SK-N-SH (cell line): Measurements from ENCODE around the gene JMJD1C. TPM values are rescaled to one million over a fixed set of nuclear protein-coding genes. Genes with fewer than 3 reads are reported as not detected.

ENCODE experiments used
- CTCF ChIA-PET: fragments of 300-600, 350-600 bp; formaldehyde crosslinking; extraction: SDS; loops from one replicate; lab custom pipeline; 2021; lab: Yijun Ruan, JAX
- POLR2A ChIA-PET: fragments of 350-600 bp; sonication (Branson Sonifier 250); formaldehyde crosslinking; extraction: SDS; loops from one replicate; lab custom pipeline; 2020; ENCODE audit warnings: antibody characterized with exemption, inconsistent platforms; lab: Yijun Ruan, JAX
- DNase-seq: peaks from one replicate; pipeline ENCODE4 v3.0.0; 2012
- H2AFZ ChIP-seq: fragments of 200-600 bp; sonication (generic); 2 replicates; pipeline ENCODE4 v1.8.1; 2016; ENCODE audit warnings: antibody characterized with exemption, mild to moderate bottlenecking, low read depth
- H3F3A ChIP-seq: fragments of 200-600 bp; sonication (generic); replicated peaks from 2 replicates; pipeline ENCODE3; 2016; ENCODE audit warnings: antibody characterized with exemption, mild to moderate bottlenecking; ENCODE audit not compliant: insufficient read depth
- H3K27ac ChIP-seq, 2 experiments: fragments of 200-500 bp in 1 of 2; fragments of 200-600 bp in 1 of 2; sonication (Bioruptor generic) in 1 of 2; sonication (generic), shearing (Covaris generic) in 1 of 2; 2 replicates each; pipeline versions ENCODE4 v1.5.1 to v1.6.1; 2014 to 2016; ENCODE audit warnings: low read depth in 2 of 2, inconsistent platforms in 1 of 2, low read length in 1 of 2, mild to moderate bottlenecking in 1 of 2, mixed read lengths in 1 of 2
- H3K27me3 ChIP-seq: fragments of 200-600 bp; sonication (generic), shearing (Covaris generic); 2 replicates; pipeline ENCODE4 v1.6.1; 2016; ENCODE audit warnings: mixed run types; ENCODE audit not compliant: insufficient read depth
- H3K36me3 ChIP-seq, 2 experiments: fragments of 200-500 bp in 1 of 2; fragments of 200-600 bp in 1 of 2; sonication (Bioruptor generic) in 1 of 2; sonication (generic) in 1 of 2; replicated peaks in 1 of 2; 2 replicates each; pipeline versions ENCODE3 to v1.5.1; 2014 to 2016; ENCODE audit warnings: low read length in 1 of 2, mild to moderate bottlenecking in 1 of 2; ENCODE audit not compliant: insufficient read depth in 2 of 2, control insufficient read depth in 1 of 2
- H3K4me1 ChIP-seq, 2 experiments: fragments of 200-500 bp in 1 of 2; fragments of 200-600 bp in 1 of 2; sonication (Bioruptor generic) in 1 of 2; sonication (generic), shearing (Covaris generic) in 1 of 2; 2 replicates each; pipeline versions ENCODE4 v1.5.1 to v1.6.1; 2014 to 2016; ENCODE audit warnings: low read depth in 1 of 2, low read length in 1 of 2, mixed run types in 1 of 2; ENCODE audit not compliant: insufficient read depth in 2 of 2, control insufficient read depth in 1 of 2
- H3K4me2 ChIP-seq: fragments of 200-600 bp; sonication (generic), shearing (Covaris generic); 2 replicates; pipeline ENCODE4 v1.6.1; 2017; ENCODE audit warnings: mixed run types
- H3K4me3 ChIP-seq, 2 experiments: fragments of 200-500 bp in 1 of 2; fragments of 200-600 bp in 1 of 2; sonication (Bioruptor generic) in 1 of 2; sonication (generic), shearing (Covaris generic) in 1 of 2; 2 replicates each; pipeline versions ENCODE4 v1.5.1 to v1.8.1; 2014 to 2016; ENCODE audit warnings: low read depth in 2 of 2, inconsistent platforms in 1 of 2, low read length in 1 of 2, mild to moderate bottlenecking in 1 of 2, mixed read lengths in 1 of 2, moderate library complexity in 1 of 2
- H3K79me2 ChIP-seq: fragments of 200-600 bp; sonication (generic); 2 replicates; pipeline ENCODE4 v1.8.1; 2017; ENCODE audit warnings: mild to moderate bottlenecking; ENCODE audit not compliant: insufficient read depth
- H3K9ac ChIP-seq: fragments of 200-600 bp; sonication (generic); 2 replicates; pipeline ENCODE4 v1.6.1; 2017; ENCODE audit warnings: mixed run types
- H3K9me2 ChIP-seq: fragments of 200-600 bp; sonication (generic); 2 replicates; pipeline ENCODE4 v1.6.1; 2017; ENCODE audit warnings: mixed run types
- H3K9me3 ChIP-seq: fragments of 200-600 bp; sonication (generic); 2 replicates; pipeline ENCODE4 v1.6.1; 2017; ENCODE audit warnings: mixed run types, mild to moderate bottlenecking, moderate library complexity
- H4K20me1 ChIP-seq: fragments of 200-600 bp; sonication (generic); 2 replicates; pipeline ENCODE4 v1.6.1; 2017; ENCODE audit warnings: mild to moderate bottlenecking, mixed run types; ENCODE audit not compliant: insufficient read depth
- ELF1 ChIP-seq: IDR thresholded peaks from 2 replicates; pipeline ENCODE4 v1.4.0; 2012
- EP300 ChIP-seq, 2 experiments: IDR thresholded peaks; 2 replicates each; pipeline versions ENCODE4 v1.4.0 to v1.6.1; 2012; ENCODE audit warnings: borderline replicate concordance in 1 of 2, low read depth in 1 of 2, low read length in 1 of 2
- EZH2phosphoT487 ChIP-seq: fragments of 200-600 bp; sonication (generic); IDR thresholded peaks from 2 replicates; pipeline ENCODE4 v1.6.1; 2017; ENCODE audit warnings: low read depth, mixed run types, mild to moderate bottlenecking, antibody characterized with exemption, moderate library complexity, borderline replicate concordance
- FOXM1 ChIP-seq: IDR thresholded peaks from 2 replicates; pipeline ENCODE4 v1.4.0; 2012; ENCODE audit warnings: low read depth, mild to moderate bottlenecking
- GATA2 ChIP-seq: sonication (generic); formaldehyde crosslinking; IDR thresholded peaks from 2 replicates; pipeline ENCODE4 v1.5.0; 2020; ENCODE audit warnings: mild to moderate bottlenecking, missing genetic modification reagents
- JUND ChIP-seq: IDR thresholded peaks from 2 replicates; pipeline ENCODE4 v1.4.0; 2012
- MXI1 ChIP-seq: IDR thresholded peaks from 2 replicates; pipeline ENCODE4 v1.6.1; 2012; ENCODE audit warnings: mild to moderate bottlenecking, low read depth, low read length, improper control_type of control experiment
- NRF1 ChIP-seq: IDR thresholded peaks from 2 replicates; pipeline ENCODE4 v1.6.1; 2012; ENCODE audit warnings: low read depth, mild to moderate bottlenecking, low read length
- REST ChIP-seq: IDR thresholded peaks from 2 replicates; pipeline ENCODE4 v1.6.1; 2012; ENCODE audit warnings: mild to moderate bottlenecking, low read depth, low read length, moderate library complexity
- RFX5 ChIP-seq: IDR thresholded peaks from 2 replicates; pipeline ENCODE4 v1.6.1; 2012; ENCODE audit warnings: mild to moderate bottlenecking, improper control_type of control experiment, low read length
- RXRA ChIP-seq: IDR thresholded peaks from 2 replicates; pipeline ENCODE4 v1.4.0; 2012; ENCODE audit warnings: low read depth, mild to moderate bottlenecking, borderline replicate concordance
- SMC3 ChIP-seq: IDR thresholded peaks from 2 replicates; pipeline ENCODE4 v1.6.1; 2012; ENCODE audit warnings: low read depth, low read length, improper control_type of control experiment
- TAF1 ChIP-seq: IDR thresholded peaks from 2 replicates; pipeline ENCODE4 v1.6.1; 2012; ENCODE audit warnings: low read depth, mild to moderate bottlenecking, low read length, moderate library complexity, borderline replicate concordance
- TCF12 ChIP-seq: IDR thresholded peaks from 2 replicates; pipeline ENCODE4 v1.4.0; 2012
- YY1 ChIP-seq: IDR thresholded peaks from 2 replicates; pipeline ENCODE4 v1.4.0; 2012; ENCODE audit warnings: low read depth, mild to moderate bottlenecking
- WGBS: methylation state at CpG from one replicate; pipeline ENCODE4 v1.1.6; 2017; ENCODE audit warnings: low lambda C conversion rate; 5-methylcytosine and 5-hydroxymethylcytosine counted together
- polyA plus RNA-seq, 3 experiments: library from polyadenylated mRNA; depleted of rRNA; stranded (reverse); fragments of >200 nt; gene quantifications; 2 replicates each; pipeline ENCODE4 v1.2.3, GENCODE V29; 2012
- TF ChIP-seq, protein P1 (sequence below): IDR thresholded peaks from 2 replicates; pipeline ENCODE4; 2012
- TF ChIP-seq, protein P2 (sequence below): IDR thresholded peaks from 2 replicates; pipeline ENCODE4 v1.4.0; 2012; ENCODE audit warnings: low read depth

JMJD1C gene
- polyA plus RNA-seq, 1 of the 3 experiments (the other 2 are of a cell fraction), result 11.7 TPM

- TF ChIP-seq, protein P1, sequence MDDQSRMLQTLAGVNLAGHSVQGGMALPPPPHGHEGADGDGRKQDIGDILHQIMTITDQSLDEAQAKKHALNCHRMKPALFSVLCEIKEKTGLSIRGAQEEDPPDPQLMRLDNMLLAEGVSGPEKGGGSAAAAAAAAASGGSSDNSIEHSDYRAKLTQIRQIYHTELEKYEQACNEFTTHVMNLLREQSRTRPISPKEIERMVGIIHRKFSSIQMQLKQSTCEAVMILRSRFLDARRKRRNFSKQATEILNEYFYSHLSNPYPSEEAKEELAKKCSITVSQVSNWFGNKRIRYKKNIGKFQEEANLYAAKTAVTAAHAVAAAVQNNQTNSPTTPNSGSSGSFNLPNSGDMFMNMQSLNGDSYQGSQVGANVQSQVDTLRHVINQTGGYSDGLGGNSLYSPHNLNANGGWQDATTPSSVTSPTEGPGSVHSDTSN, result no peak
- TF ChIP-seq TCF12, result no peak
- no peak for TF ChIP-seq JUND
- TF ChIP-seq YY1, result no peak
- no peak for TF ChIP-seq TAF1
- no peak for TF ChIP-seq RXRA
- TF ChIP-seq FOXM1, result no peak
- TF ChIP-seq REST, result no peak
- no peak for TF ChIP-seq EP300 (IDR thresholded peaks at IDR 0.05; ENCODE audit: borderline replicate concordance in 1 of 2, low read depth in 1 of 2, low read length in 1 of 2)
- TF ChIP-seq GATA2, result no peak
- TF ChIP-seq, protein P2, sequence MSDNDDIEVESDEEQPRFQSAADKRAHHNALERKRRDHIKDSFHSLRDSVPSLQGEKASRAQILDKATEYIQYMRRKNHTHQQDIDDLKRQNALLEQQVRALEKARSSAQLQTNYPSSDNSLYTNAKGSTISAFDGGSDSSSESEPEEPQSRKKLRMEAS, result no peak
- no peak for TF ChIP-seq EZH2phosphoT487
- no peak for TF ChIP-seq SMC3
- no peak for TF ChIP-seq RFX5
- TF ChIP-seq MXI1, result no peak
- no peak for TF ChIP-seq NRF1
- TF ChIP-seq ELF1, result no peak
- no peak for DNase-seq
- Histone ChIP-seq H3K9me3 (no peaks in the 10 kb centered on the region), H3K27me3 (no peaks in the 10 kb centered on the region), H3K4me3 (no peak overlapping the region), H3K9me2 (no peaks in the 10 kb centered on the region; the same call in 1 of the 2 replicates), H4K20me1 (peaks cover 87% of the 10 kb centered on the region), H3K36me3 (peaks cover 0 to 16% of the 10 kb centered on the region in 2 experiments), H3F3A (peaks cover 33% of the 10 kb centered on the region), H3K4me1 (peaks cover 0 to 19% of the 10 kb centered on the region in 2 experiments; a peak in 2 of 4 replicates), H3K9ac (no peak overlapping the region), H3K4me2 (no peak overlapping the region), H3K79me2 (peaks cover 94% of the 10 kb centered on the region), H2AFZ (no peak overlapping the region), H3K27ac (0 out of 4 replicates have a peak overlapping the region, but pooled peaks of 1 of the 2 experiments have one; percentile 4)
- ChIA-PET POLR2A (no interaction called here), CTCF (no interaction called here)
- 93% methylated on average over 1 of the region's 1 CpG for WGBS
These were observed 227.3 kb downstream of the JMJD1C start for GRCh38 chr10:63238501-63238900.
